Keratinocyte (primary cell): ENCODE results near the gene NT5DC4. TPM values are rescaled to one million over a fixed set of nuclear protein-coding genes. Genes with fewer than 3 reads are reported as not detected.
A peak's percentile ranks its signal among the peaks of the same experiment; 100 is the strongest.

Experiments used
- DNase-seq: peaks from one replicate; pipeline ENCODE4 v3.0.0-alpha.2; 2011; ENCODE audit warnings: low read depth, missing footprints, low spot score
- FAIRE-seq: peaks from 2 replicates; lab custom pipeline; 2011; peaks lifted over from hg19 to GRCh38; lab: Jason Lieb, UNC
- H2AFZ ChIP-seq: 2 replicates; pipeline ENCODE4 v1.6.0; 2012; ENCODE audit warnings: low read length, control low read depth, inconsistent platforms; ENCODE audit not compliant: control insufficient read depth
- H3K27ac ChIP-seq: 2 replicates; pipeline ENCODE4 v1.5.1; 2011; ENCODE audit warnings: low read length; ENCODE audit not compliant: control insufficient read depth, insufficient read depth
- H3K27me3 ChIP-seq: 3 replicates; pipeline ENCODE4 v1.6.0; 2011; ENCODE audit warnings: low read length; ENCODE audit not compliant: control insufficient read depth, insufficient read depth; ENCODE audit errors: extremely low read depth
- H3K36me3 ChIP-seq, 2 experiments: 2 replicates in 1 of 2; 3 replicates in 1 of 2; pipeline ENCODE4 v1.5.1; 2011; ENCODE audit warnings: low read length in 2 of 2, mild to moderate bottlenecking in 1 of 2; ENCODE audit not compliant: control insufficient read depth in 2 of 2, insufficient read depth in 2 of 2; ENCODE audit errors: extremely low read depth in 1 of 2
- H3K4me1 ChIP-seq: 3 replicates; pipeline ENCODE4 v1.5.1; 2011; ENCODE audit warnings: low read length; ENCODE audit not compliant: control insufficient read depth, insufficient read depth; ENCODE audit errors: extremely low read depth
- H3K4me2 ChIP-seq: 3 replicates; pipeline ENCODE4 v1.6.0; 2011; ENCODE audit warnings: low read depth, low read length; ENCODE audit not compliant: control insufficient read depth, insufficient read depth; ENCODE audit errors: extremely low read depth
- H3K4me3 ChIP-seq, 3 experiments: fragments of 200-600 bp in 1 of 3; sonication (generic) in 1 of 3; 2 replicates in 2 of 3; 3 replicates in 1 of 3; pipeline ENCODE4 v1.5.1; 2011 to 2016; ENCODE audit warnings: low read length in 3 of 3, mild to moderate bottlenecking in 3 of 3, control low read depth in 2 of 3, inconsistent platforms in 1 of 3, low read depth in 1 of 3, mixed read lengths in 1 of 3, mixed run types in 1 of 3, moderate library complexity in 1 of 3; ENCODE audit not compliant: control insufficient read depth in 2 of 3, insufficient read depth in 2 of 3; ENCODE audit errors: extremely low read depth in 1 of 3
- H3K79me2 ChIP-seq: 2 replicates; pipeline ENCODE4 v1.6.0; 2012; ENCODE audit warnings: low read length; ENCODE audit not compliant: control insufficient read depth, insufficient read depth
- H3K9ac ChIP-seq: 3 replicates; pipeline ENCODE4 v1.6.0; 2011; ENCODE audit warnings: low read length; ENCODE audit not compliant: control insufficient read depth, insufficient read depth; ENCODE audit errors: extremely low read depth
- H3K9me1 ChIP-seq: 3 replicates; pipeline ENCODE4 v1.6.0; 2011; ENCODE audit warnings: low read length; ENCODE audit not compliant: control insufficient read depth, insufficient read depth; ENCODE audit errors: extremely low read depth
- H3K9me3 ChIP-seq: 2 replicates; pipeline ENCODE4 v1.5.1; 2012; ENCODE audit warnings: low read depth, low read length; ENCODE audit not compliant: control insufficient read depth
- H4K20me1 ChIP-seq: 3 replicates; pipeline ENCODE4 v1.6.0; 2011; ENCODE audit warnings: low read length; ENCODE audit not compliant: control insufficient read depth, insufficient read depth; ENCODE audit errors: extremely low read depth
- EZH2 ChIP-seq: IDR thresholded peaks from one replicate; pipeline ENCODE4 v1.6.1; 2012; ENCODE audit warnings: inconsistent platforms, mild to moderate bottlenecking, low read length, moderate library complexity
- dilution Hi-C: fragments of 300-500 bp; cut with MboI; formaldehyde crosslinking; loops from one replicate; pipeline ENCODE4 v1.7.0; 2020; ENCODE audit warnings: low sequenced_read_pairs; ENCODE audit not compliant: extremely low pct_ligation_motif_present
- polyA plus RNA-seq, 5 experiments: library from polyadenylated mRNA; depleted of rRNA in 3 of 5; stranded (reverse) in 3 of 5; stranded (forward) in 1 of 5; unstranded in 1 of 5; fragments of >200 nt; gene quantifications; 1 replicate in 1 of 5; 2 replicates in 3 of 5; 3 replicates in 1 of 5; pipeline versions ENCODE4 v1.2.1 to v1.2.3, GENCODE V29; 2011 to 2012; ENCODE audit warnings: missing spikeins in 2 of 5, low read depth in 1 of 5, low replicate concordance in 1 of 5
- TF ChIP-seq, protein P1 (sequence below), 3 experiments: IDR thresholded peaks in 1 of 3; conservative IDR thresholded peaks in 1 of 3; optimal IDR thresholded peaks in 1 of 3; 2 replicates in 2 of 3; 3 replicates in 1 of 3; pipeline versions ENCODE3 to v1.5.1; 2011; ENCODE audit warnings: low read length in 3 of 3, mild to moderate bottlenecking in 3 of 3, moderate library complexity in 2 of 3, control low read depth in 1 of 3, inconsistent platforms in 1 of 3; ENCODE audit not compliant: insufficient read depth in 2 of 3; ENCODE audit errors: extremely low read depth in 1 of 3

Gene NT5DC4
- polyA plus RNA-seq, 1 donor (not counting 4 experiments of a cell fraction or from before 2014, with no cell fraction given) = 1.00 TPM

- Histone ChIP-seq H2AFZ (no peak overlapping the region), H3K9ac (no peak overlapping the region), H3K4me1 (peaks cover 23% of the 10 kb centered on the region), H3K9me1 (no peaks in the 10 kb centered on the region), H3K27ac (no peak overlapping the region), H3K9me3 (no peaks in the 10 kb centered on the region), H3K36me3 (no peaks in the 10 kb centered on the region), H3K4me2 (no peak overlapping the region), H3K79me2 (no peaks in the 10 kb centered on the region), H4K20me1 (no peaks in the 10 kb centered on the region), H3K4me3 (no peak overlapping the region), H3K27me3 (no peaks in the 10 kb centered on the region)
- TF ChIP-seq, protein P1, sequence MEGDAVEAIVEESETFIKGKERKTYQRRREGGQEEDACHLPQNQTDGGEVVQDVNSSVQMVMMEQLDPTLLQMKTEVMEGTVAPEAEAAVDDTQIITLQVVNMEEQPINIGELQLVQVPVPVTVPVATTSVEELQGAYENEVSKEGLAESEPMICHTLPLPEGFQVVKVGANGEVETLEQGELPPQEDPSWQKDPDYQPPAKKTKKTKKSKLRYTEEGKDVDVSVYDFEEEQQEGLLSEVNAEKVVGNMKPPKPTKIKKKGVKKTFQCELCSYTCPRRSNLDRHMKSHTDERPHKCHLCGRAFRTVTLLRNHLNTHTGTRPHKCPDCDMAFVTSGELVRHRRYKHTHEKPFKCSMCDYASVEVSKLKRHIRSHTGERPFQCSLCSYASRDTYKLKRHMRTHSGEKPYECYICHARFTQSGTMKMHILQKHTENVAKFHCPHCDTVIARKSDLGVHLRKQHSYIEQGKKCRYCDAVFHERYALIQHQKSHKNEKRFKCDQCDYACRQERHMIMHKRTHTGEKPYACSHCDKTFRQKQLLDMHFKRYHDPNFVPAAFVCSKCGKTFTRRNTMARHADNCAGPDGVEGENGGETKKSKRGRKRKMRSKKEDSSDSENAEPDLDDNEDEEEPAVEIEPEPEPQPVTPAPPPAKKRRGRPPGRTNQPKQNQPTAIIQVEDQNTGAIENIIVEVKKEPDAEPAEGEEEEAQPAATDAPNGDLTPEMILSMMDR (optimal IDR thresholded peaks at IDR 0.05 in 1 of 3, IDR thresholded peaks at IDR 0.05 in 1 of 3, conservative IDR thresholded peaks at IDR 0.05 in 1 of 3; ENCODE audit: extremely low read depth in 1 of 3, insufficient read depth in 2 of 3, low read length in 3 of 3) = no peak
- no peak for TF ChIP-seq EZH2
- FAIRE-seq (no peak), DNase-seq (no peak)
- dilution Hi-C loops = no loop called here
Observed at GRCh38 chr2:112684415-112684775, 36.4 kb upstream of the NT5DC4 start.

DNA sequence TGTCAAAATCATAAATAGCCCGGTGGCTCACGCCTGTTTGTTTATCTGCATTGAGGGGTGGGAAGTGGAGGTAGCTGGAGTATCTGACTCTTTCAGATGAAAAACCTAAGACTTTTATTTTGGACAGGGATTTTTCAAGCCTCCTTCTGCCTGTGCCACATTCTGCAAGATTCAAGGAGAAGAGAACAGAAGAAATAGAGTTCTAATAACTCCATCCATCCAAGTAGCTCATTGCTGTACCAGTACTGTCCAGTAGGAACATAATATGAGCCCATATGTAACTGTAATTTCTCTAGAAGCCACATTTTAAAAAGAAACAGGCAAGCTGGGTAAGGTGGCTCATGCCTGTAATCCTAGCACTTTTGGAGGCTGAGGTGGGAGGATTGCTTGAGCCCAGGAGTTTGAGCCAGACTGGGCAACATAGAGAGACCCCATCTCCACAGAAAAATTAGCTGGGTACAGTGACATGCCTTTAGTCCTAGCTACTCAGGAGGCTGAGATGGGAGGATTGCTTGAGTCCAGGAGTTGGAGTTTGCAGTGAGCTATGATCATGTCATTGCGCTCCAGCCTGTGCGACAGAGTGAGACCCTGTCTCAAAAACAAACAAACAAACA, 35.4 kb upstream of the NT5DC4 start:
- no peak overlapping the region for H3K27ac ChIP-seq
- H3K4me3 ChIP-seq = no peak overlapping the region
- H3K4me1 ChIP-seq = peaks cover 13% of the 10 kb centered on the region
- no peaks in the 10 kb centered on the region for H3K27me3 ChIP-seq
- H3K4me2 ChIP-seq = no peak overlapping the region
- DNase-seq (no peak), FAIRE-seq (no peak)
- no peaks in the 10 kb centered on the region for H4K20me1 ChIP-seq
- H2AFZ ChIP-seq = no peak overlapping the region
- TF ChIP-seq, protein P1 (optimal IDR thresholded peaks at IDR 0.05 in 1 of 3, IDR thresholded peaks at IDR 0.05 in 1 of 3, conservative IDR thresholded peaks at IDR 0.05 in 1 of 3; ENCODE audit: extremely low read depth in 1 of 3, insufficient read depth in 2 of 3, low read length in 3 of 3) = peak in 1 of 3 experiments; percentile 1
- no peak for TF ChIP-seq EZH2
- dilution Hi-C loops = no loop called here
- H3K9ac ChIP-seq = no peak overlapping the region
- no peaks in the 10 kb centered on the region for H3K36me3 ChIP-seq
- H3K79me2 ChIP-seq = no peaks in the 10 kb centered on the region
- no peaks in the 10 kb centered on the region for H3K9me1 ChIP-seq
- no peaks in the 10 kb centered on the region for H3K9me3 ChIP-seq
